ENCODE results near the gene LSMEM2. TPM values are rescaled to one million over a fixed set of nuclear protein-coding genes. Genes with fewer than 3 reads are reported as not detected.
"Not testable (repeated sequence)": the region's sequence is repeated elsewhere in the genome, so short reads cannot be mapped to it uniquely, and the experiment has no call there.

Gene LSMEM2
- total and polyA plus RNA-seq, 11 donors, result 1.3 to 68.3 (median 29.7) TPM

GRCh38 chr3:50270422-50271224 is 8.3 kb upstream of the LSMEM2 start:
- no peaks in the 10 kb centered on the region for H3K9me3 ChIP-seq
- H3K27me3 ChIP-seq, result peaks cover 0 to 35% (median 6%) of the 10 kb centered on the region in 9 donors
- H3K36me3 ChIP-seq, result no peaks in the 10 kb centered on the region
- ATAC-seq (no peak), DNase-seq (peak in 1 of 5 donors; percentile 26)
- 75 to 90% (median 87%) methylated on average over 17 to 19 of the region's 19 CpGs for WGBS, 4 donors
- H3K4me1 ChIP-seq, result peaks cover 0 to 65% (median 41%) of the 10 kb centered on the region in 12 donors
- H3K27ac ChIP-seq, result peak overlapping the region in 2 of 12 donors; percentile 95 to 100
- peak overlapping the region in 3 of 12 donors; percentile 1 to 71 (median 59) for H3K4me3 ChIP-seq
- no peak for TF ChIP-seq CTCF (IDR thresholded peaks at IDR 0.05)
- TF ChIP-seq POLR2A (IDR thresholded peaks at IDR 0.05), result no peak
- intact Hi-C loops (cut with DNase I), result loop anchor here (2.0 to 10.0 kb wide), 6 partner anchors 42 to 148 kb away; partner anchors contain the start of genes HYAL2 (in 2 of the 10) and TUSC2 (in 2 of the 10)

GRCh38 chr3:50271314-50271936 is 7.5 kb upstream of the LSMEM2 start:
- intact Hi-C loops (cut with DNase I), result loop anchor here (2.0 to 10.0 kb wide), 6 partner anchors 43 to 149 kb away; partner anchors contain the start of genes HYAL2 (in 2 of the 10) and TUSC2 (in 2 of the 10)
- DNase-seq (peak in 1 of 5 donors; percentile 24), ATAC-seq (no peak)
- Histone ChIP-seq H3K27me3 (peaks cover 0 to 43% (median 6%) of the 10 kb centered on the region in 9 donors), H3K36me3 (no peaks in the 10 kb centered on the region), H3K9me3 (no peaks in the 10 kb centered on the region), H3K4me3 (no peak overlapping the region), H3K4me1 (peaks cover 0 to 58% (median 33%) of the 10 kb centered on the region in 12 donors), H3K27ac (peak overlapping the region in 1 of 12 donors; percentile 100)
- TF ChIP-seq POLR2A (IDR thresholded peaks at IDR 0.05), result no peak
- 84 to 86% (median 86%) methylated on average over 10 of the region's 10 CpGs for WGBS, 4 donors

GRCh38 chr3:50272538-50272910 is 6.4 kb upstream of the LSMEM2 start:
- Histone ChIP-seq H3K27ac (peak overlapping the region in 1 of 12 donors; percentile 51), H3K4me1 (peaks cover 0 to 51% (median 27%) of the 10 kb centered on the region in 12 donors), H3K4me3 (peak overlapping the region in 2 of 12 donors; percentile 48 to 50), H3K27me3 (peaks cover 0 to 40% (median 6%) of the 10 kb centered on the region in 9 donors)
- not testable (repeated sequence) for H3K9me3 ChIP-seq, DNase-seq, H3K36me3 ChIP-seq, ATAC-seq
- intact Hi-C loops (cut with DNase I), result loop anchor here in 9 of 10 donors (2.0 to 10.0 kb wide), 8 partner anchors 42 to 150 kb away; partner anchors contain the start of genes HYAL2 (in 2 of the 9) and TUSC2 (in 2 of the 9)
- WGBS, 4 donors, result 66 to 75% (median 72%) methylated on average over 10 of the region's 10 CpGs

- H3K9me3 ChIP-seq, result no peaks in the 10 kb centered on the region
- intact Hi-C loops (cut with DNase I), result loop anchor here (1.0 to 10.0 kb wide), 12 partner anchors 13 to 151 kb away; partner anchors contain the start of genes HYAL2 (in 2 of the 10) and TUSC2 (in 2 of the 10)
- 2 to 10% (median 8%) methylated on average over 30 to 61 of the region's 61 CpGs for WGBS, 4 donors
- ATAC-seq (peak; percentile 39 to 77 (median 61)), DNase-seq (peak; percentile 83 to 94 (median 86))
- H3K4me1 ChIP-seq, result peaks cover 0 to 47% (median 26%) of the 10 kb centered on the region in 12 donors
- peak overlapping the region in 6 of 12 donors; percentile 9 to 51 (median 30) for H3K27ac ChIP-seq
- H3K4me3 ChIP-seq, result peak overlapping the region in 11 of 12 donors; percentile 19 to 54 (median 39)
- peaks cover 0 to 38% (median 6%) of the 10 kb centered on the region in 9 donors for H3K27me3 ChIP-seq
- no peaks in the 10 kb centered on the region for H3K36me3 ChIP-seq
- TF ChIP-seq CTCF (IDR thresholded peaks at IDR 0.05) (peak; percentile 96 to 99 (median 98)), POLR2A (IDR thresholded peaks at IDR 0.05) (no peak)
These were observed 5.8 kb upstream of the LSMEM2 start for GRCh38 chr3:50272911-50273688.
